ENCODE data around the gene TPST1. TPM values are rescaled to one million over a fixed set of nuclear protein-coding genes. Genes with fewer than 3 reads are reported as not detected.

Gene TPST1
- total and polyA plus RNA-seq, 4 donors, result 7.2 to 56.7 (median 34.5) TPM

GRCh38 chr7:66269978-66270377 lies 64.8 kb downstream of the TPST1 start:
- ATAC-seq (ENCODE audit: insufficient read depth, low FRiP score), result no peak
- H3K4me1 ChIP-seq (ENCODE audit: control insufficient read depth in 5 of 5, insufficient read depth in 5 of 5, low read length in 5 of 5), result peaks cover 0 to 12% (median 0%) of the 10 kb centered on the region in 5 donors
- no peak for TF ChIP-seq CTCF (IDR thresholded peaks at IDR 0.05; ENCODE audit: control extremely low read depth, extremely low read depth)
- H3K27me3 ChIP-seq (ENCODE audit: control insufficient read depth in 3 of 3, insufficient read depth in 3 of 3, low read length in 2 of 3), result no peaks in the 10 kb centered on the region
- no peak overlapping the region for H3K4me3 ChIP-seq
- H3K9ac ChIP-seq (ENCODE audit: insufficient read depth in 1 of 2, low read length in 2 of 2), result no peak overlapping the region
- peaks cover 0 to 3% (median 0%) of the 10 kb centered on the region in 4 donors for H3K36me3 ChIP-seq (ENCODE audit: control insufficient read depth in 4 of 4, insufficient read depth in 4 of 4, low read length in 4 of 4)
- peaks cover 3 to 13% (median 8%) of the 10 kb centered on the region in 4 donors for H3K9me3 ChIP-seq (ENCODE audit: control insufficient read depth in 4 of 4, insufficient read depth in 3 of 4, low read length in 3 of 4)
- 68 to 76% methylated on average over 1 of the region's 1 CpG for WGBS, 2 donors
- no peak overlapping the region for H3K27ac ChIP-seq (ENCODE audit: low read depth in 1 of 2, low read length in 1 of 2)
- no peak for DNase-seq

DNA sequence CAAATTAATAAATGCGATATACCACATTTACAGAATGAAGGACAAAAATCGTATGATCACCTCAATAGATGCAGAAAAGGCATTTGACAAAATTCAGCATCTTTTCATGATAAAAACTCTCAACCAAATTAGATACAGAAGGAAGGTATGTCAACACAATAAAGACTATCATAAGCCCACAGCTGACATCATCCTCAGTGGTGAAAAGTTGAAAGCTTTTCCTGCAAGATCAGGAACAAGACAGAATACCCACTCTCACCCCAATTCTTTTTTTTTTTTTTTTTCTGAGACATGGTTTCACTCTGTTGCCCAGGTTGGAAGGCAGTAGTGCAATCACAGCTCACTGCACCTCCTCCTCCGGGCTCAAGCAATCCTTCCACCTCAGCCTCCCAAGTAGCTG lies 67.2 kb downstream of the TPST1 start:
- peaks cover 0 to 3% (median 0%) of the 10 kb centered on the region in 4 donors for H3K9me3 ChIP-seq (ENCODE audit: control insufficient read depth in 4 of 4, insufficient read depth in 3 of 4, low read length in 3 of 4)
- 92 to 96% methylated on average over 3 of the region's 3 CpGs for WGBS, 2 donors
- no peak overlapping the region for H3K9ac ChIP-seq (ENCODE audit: insufficient read depth in 1 of 2, low read length in 2 of 2)
- H3K27me3 ChIP-seq (ENCODE audit: control insufficient read depth in 3 of 3, insufficient read depth in 3 of 3, low read length in 2 of 3), result no peaks in the 10 kb centered on the region
- H3K27ac ChIP-seq (ENCODE audit: low read depth in 1 of 2, low read length in 1 of 2), result no peak overlapping the region
- no peak for TF ChIP-seq CTCF (IDR thresholded peaks at IDR 0.05; ENCODE audit: control extremely low read depth, extremely low read depth)
- ATAC-seq (ENCODE audit: insufficient read depth, low FRiP score) (no peak), DNase-seq (no peak)
- H3K4me1 ChIP-seq (ENCODE audit: control insufficient read depth in 5 of 5, insufficient read depth in 5 of 5, low read length in 5 of 5), result peaks cover 0 to 5% (median 0%) of the 10 kb centered on the region in 5 donors
- peaks cover 0 to 3% (median 0%) of the 10 kb centered on the region in 4 donors for H3K36me3 ChIP-seq (ENCODE audit: control insufficient read depth in 4 of 4, insufficient read depth in 4 of 4, low read length in 4 of 4)
- H3K4me3 ChIP-seq, result no peak overlapping the region

DNA sequence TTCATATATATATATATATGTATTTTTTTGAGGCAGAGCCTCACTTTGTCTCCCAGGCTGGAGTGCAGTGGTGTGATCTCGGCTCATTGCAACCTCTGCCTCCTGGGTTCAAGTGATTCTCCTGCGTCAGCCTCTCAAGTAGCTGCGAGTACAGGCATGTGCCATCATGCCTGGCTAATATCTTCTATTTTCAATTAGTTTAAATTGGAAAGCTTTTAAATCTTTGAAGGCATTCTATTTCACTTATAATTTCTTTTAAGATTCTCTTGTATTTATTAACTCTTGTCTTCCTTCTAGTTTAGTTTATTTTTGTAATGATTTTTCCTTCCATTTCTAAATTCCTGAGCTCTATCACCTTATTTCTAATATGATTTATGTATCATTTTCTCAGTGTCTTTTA lies 71.2 kb downstream of the TPST1 start:
- no peak for TF ChIP-seq CTCF (IDR thresholded peaks at IDR 0.05; ENCODE audit: control extremely low read depth, extremely low read depth)
- H3K27ac ChIP-seq (ENCODE audit: low read depth in 1 of 2, low read length in 1 of 2), result no peak overlapping the region
- H3K4me3 ChIP-seq, result no peak overlapping the region
- peaks cover 0 to 3% (median 0%) of the 10 kb centered on the region in 4 donors for H3K36me3 ChIP-seq (ENCODE audit: control insufficient read depth in 4 of 4, insufficient read depth in 4 of 4, low read length in 4 of 4)
- no peaks in the 10 kb centered on the region for H3K27me3 ChIP-seq (ENCODE audit: control insufficient read depth in 3 of 3, insufficient read depth in 3 of 3, low read length in 2 of 3)
- ATAC-seq (ENCODE audit: insufficient read depth, low FRiP score), result no peak
- H3K9me3 ChIP-seq (ENCODE audit: control insufficient read depth in 4 of 4, insufficient read depth in 3 of 4, low read length in 3 of 4), result peaks cover 0 to 3% (median 0%) of the 10 kb centered on the region in 4 donors
- DNase-seq, result no peak
- WGBS, 2 donors, result 92 to 94% methylated on average over 3 of the region's 3 CpGs
- H3K9ac ChIP-seq (ENCODE audit: insufficient read depth in 1 of 2, low read length in 2 of 2), result no peak overlapping the region
- H3K4me1 ChIP-seq (ENCODE audit: control insufficient read depth in 5 of 5, insufficient read depth in 5 of 5, low read length in 5 of 5), result no peaks in the 10 kb centered on the region

- H3K9me3 ChIP-seq (ENCODE audit: control insufficient read depth in 4 of 4, insufficient read depth in 3 of 4, low read length in 3 of 4), result no peaks in the 10 kb centered on the region
- no peaks in the 10 kb centered on the region for H3K27me3 ChIP-seq (ENCODE audit: control insufficient read depth in 3 of 3, insufficient read depth in 3 of 3, low read length in 2 of 3)
- no peak for TF ChIP-seq CTCF (IDR thresholded peaks at IDR 0.05; ENCODE audit: control extremely low read depth, extremely low read depth)
- ATAC-seq (ENCODE audit: insufficient read depth, low FRiP score) (no peak), DNase-seq (no peak)
- peaks cover 0 to 3% (median 0%) of the 10 kb centered on the region in 4 donors for H3K36me3 ChIP-seq (ENCODE audit: control insufficient read depth in 4 of 4, insufficient read depth in 4 of 4, low read length in 4 of 4)
- H3K4me1 ChIP-seq (ENCODE audit: control insufficient read depth in 5 of 5, insufficient read depth in 5 of 5, low read length in 5 of 5), result peaks cover 0 to 9% (median 0%) of the 10 kb centered on the region in 5 donors
- no peak overlapping the region for H3K9ac ChIP-seq (ENCODE audit: insufficient read depth in 1 of 2, low read length in 2 of 2)
- no peak overlapping the region for H3K27ac ChIP-seq (ENCODE audit: low read depth in 1 of 2, low read length in 1 of 2)
- no peak overlapping the region for H3K4me3 ChIP-seq
Observed at GRCh38 chr7:66277492-66277891, 72.4 kb downstream of the TPST1 start.

Measured in lung (tissue), 12 donors.